ENCODE data around the gene OR4F6.
"Not testable (repeated sequence)": the region's sequence is repeated elsewhere in the genome, so short reads cannot be mapped to it uniquely, and the experiment has no call there.

DNA sequence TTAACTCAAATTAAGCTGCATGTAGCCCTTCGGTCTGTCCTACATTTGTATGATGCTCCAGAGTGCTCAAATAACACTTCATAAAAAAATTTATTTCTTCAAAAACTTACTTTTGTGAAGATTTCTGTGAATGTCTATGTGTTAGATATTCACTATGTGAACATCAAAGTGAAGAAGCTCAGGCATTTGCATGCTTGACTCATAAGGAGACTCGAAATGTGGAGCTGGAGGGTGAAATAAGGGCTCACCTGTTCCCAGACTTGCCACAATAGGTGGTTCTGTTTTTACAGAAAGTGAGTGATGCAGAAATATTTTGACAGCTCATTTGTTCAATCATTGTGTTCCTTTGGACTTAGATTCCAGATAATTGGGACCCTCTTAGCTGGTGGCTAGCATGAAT, 16.9 kb upstream of the OR4F6 start:
- not testable (repeated sequence) for TF ChIP-seq POLR2A (IDR thresholded peaks at IDR 0.05; ENCODE audit: low read length); GATA1 (IDR thresholded peaks at IDR 0.05; ENCODE audit: low read depth, low read length)
